ENCODE measurements around the gene IPPK.
"Not testable (repeated sequence)": the region's sequence is repeated elsewhere in the genome, so short reads cannot be mapped to it uniquely, and the experiment has no call there.

The IPPK gene

DNA sequence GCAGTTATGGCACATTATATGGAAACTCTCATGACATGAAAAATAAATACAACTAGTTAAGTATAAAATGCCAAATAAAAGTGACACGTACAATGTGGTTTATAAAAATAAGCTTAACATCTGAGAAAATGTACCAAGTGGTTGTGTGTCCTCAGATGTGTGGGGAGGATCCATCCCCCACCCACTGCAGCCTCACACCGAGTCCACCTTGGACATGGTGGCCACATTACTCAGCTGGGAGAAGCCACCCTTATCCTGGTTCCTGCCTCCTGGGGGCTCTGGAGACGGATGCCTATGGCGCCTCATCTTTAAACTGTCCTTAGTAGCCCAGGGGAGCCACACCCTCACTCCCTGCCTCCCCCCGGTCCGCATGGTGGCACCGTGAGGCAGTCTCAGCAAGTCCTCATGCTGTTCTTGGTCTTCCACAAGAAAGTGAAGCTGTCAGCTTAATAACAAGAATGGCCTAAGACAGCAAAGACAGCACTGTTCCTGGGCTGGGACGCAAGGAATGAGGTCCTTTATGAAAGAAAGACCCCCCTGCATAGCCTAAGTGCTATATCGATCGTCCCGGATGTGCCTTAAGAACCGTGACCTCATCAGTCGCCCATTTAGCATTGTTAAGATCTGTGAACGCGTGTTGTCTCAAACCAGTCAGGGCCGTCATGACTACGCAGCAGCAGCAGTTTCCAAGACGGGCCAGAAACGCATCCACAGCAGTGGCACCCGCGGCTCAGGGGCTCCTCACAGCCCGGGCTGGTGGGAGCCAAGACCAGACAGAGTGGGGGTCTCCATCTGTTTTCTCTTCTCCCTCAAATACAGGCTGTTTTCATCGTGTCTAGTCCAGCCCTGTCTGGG lies 56.4 kb downstream of the IPPK start:
- no peak for DNase-seq (ENCODE audit: low spot score)

DNA sequence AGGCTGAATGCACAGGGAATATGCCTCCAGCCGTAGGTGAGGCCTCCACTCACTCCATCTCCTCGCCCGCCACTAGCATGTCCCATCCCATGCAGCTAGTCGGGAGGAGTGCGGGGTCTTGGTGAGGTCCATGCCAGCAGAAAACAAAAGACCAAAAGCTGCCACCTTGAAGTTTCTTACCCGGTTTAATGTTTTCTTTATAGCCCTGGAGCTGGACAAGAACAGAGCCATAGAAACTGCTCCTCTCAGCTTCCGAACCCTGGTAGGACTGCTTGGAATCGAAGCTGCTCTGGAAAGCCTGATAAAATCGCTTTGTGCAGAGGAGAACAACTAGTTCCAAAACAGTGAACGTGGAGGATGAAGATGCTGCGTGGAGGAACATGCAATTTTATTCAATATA lies 57.1 kb downstream of the IPPK start:
- no peak for DNase-seq (ENCODE audit: low spot score)

DNA sequence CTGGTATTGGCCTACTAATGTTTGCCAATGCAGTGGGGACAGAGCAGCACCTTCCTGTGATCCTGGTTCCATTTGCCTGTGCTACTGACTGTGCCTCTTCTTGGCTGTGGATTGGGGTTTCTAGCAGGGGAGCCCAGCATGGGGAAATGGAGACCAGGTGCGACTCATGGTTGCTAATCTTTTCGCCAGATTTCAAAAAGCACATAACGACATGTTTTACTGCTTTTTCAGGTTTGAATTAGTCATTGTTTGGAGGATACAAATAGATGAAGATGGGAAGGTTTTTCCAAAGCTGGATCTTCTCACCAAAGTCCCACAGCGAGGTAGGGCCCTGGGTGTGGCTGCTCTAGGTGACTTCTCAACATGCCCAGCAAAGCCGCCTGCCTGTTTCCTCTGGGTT lies 57.6 kb downstream of the IPPK start:
- DNase-seq (ENCODE audit: low spot score) = no peak

DNA sequence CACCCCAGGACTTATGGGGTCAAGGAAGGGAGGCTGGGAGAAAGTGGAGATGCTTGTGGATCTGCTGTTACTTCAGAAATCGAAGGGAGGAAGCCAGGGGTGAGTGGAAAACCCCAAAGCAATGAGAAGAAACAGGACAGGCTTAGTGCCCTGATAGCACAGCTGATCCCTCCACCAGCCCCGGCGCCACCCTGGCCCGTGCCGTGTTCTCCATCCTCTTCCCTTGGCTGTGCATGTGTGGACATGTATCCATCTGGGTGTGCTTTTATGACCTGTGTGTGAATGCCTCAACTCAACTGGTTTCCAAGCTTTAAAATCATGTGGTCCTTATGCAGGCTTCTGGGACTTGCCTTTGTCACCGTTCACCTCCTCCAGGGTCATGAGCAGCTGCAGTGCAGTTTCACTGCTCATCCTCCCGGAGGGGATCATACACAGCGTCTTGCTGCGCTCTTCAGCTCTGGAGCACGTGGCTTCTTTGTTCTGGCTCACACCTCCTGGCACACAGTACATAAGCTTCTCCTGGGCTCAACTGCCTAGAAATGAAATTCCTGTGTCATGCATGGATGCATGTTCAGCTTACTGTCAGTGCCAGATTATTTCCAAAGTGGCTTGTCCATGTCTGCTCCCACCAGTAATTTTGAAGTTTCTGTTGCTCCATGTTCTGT lies 58.2 kb downstream of the IPPK start:
- DNase-seq (ENCODE audit: low spot score) = no peak

DNA sequence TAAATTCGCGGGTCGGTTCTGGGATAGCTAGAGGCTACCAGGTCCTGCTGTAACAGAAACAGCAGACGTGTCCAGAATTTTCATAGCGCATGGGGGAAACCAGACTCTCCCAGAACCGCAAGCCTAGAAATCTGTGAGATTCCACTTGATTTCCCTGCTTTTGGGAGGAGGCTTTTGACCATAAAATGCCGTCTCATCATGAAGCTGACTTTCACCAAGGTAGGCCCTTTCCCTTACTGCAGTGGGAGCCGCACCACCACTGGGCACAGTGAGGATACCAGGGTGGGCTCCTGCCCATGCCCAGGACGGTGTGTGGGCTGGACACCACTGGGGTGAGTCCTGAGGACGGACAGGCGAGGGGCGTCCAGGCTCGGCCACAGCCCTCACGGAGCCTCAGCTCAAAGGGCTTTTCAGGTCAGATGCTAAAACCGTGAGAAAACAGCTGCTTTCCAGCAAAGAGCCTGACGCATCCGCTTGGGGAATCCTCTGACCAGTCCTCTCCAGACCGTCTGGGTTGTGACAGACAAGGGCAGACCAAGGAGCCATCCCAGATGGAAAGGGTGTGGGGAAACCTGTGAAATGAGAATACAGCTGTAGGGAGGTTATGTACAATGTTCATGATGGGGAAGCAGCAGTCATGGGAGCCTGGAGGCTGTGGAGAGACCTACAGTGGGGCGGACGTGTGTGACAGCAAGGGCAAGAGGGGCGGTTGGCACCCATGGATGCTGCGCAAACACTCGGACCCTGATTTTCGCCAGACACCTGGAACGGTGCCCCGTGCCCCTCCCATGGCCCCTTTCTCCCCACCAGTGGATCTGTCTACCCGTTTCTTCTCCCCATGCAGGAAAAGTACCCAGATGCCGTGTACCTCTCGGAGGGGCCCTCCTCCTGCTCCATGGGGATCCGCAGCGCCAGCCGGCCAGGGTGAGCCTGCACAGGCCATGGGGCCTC lies 59.2 kb downstream of the IPPK start:
- DNase-seq (ENCODE audit: low spot score) = no peak

DNA sequence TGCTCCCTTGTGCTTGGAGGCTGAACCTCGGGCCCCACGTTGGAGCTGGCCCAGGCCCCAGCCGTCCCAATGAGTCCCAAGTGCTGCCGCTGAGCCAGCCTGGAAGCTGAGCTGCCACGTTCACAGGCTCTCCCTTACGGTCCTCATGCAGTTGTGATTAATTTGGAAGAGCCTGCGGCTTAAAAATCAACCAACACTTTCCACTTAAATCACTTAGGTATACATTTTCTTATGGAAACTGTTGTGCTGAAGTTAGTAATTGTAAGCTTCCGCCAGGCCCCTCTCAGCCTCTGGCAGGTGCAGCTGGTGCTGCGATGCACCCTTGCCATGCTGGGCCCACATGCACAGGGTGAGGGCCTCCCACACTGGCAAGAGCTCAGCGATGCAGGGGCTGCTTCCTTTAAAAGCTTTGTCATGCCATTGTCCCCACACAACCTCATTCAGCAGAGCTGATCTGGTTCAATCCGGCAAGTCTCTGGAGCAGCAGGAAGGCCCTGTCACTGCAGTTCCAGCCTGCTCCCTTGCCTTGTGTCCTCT lies 61.0 kb downstream of the IPPK start:
- DNase-seq (ENCODE audit: low spot score) = no peak

DNA sequence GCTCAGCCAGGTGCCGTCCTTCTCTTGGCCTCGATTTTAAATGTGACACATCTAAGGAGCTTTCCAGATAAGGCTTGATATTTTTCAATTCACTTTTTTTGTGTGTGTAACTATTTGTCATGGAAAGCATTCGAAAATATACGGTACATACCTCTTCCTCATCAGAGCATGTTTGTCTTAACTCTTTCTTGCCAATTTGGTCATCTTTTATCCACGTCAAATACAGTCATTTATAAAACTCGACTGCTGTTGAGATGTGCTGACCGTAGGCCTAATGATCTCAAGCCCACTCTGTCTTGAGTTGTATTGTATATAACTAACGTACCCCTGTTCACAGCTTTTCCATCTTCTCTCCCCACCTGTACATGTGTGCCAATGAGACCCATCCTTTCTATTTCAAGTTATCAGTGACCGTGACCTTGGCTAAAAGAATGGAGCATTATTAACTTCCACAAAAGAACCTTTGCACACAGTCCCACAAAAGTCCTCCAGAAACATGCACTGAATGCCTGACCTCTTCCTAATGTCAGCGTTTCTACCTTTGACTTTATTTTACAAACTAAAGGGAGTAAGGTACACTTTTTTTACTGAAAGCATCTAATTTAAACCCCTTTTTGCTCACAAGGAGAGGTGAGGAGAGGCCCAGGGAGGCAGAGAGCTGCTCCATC lies 61.6 kb downstream of the IPPK start:
- DNase-seq (ENCODE audit: low spot score) = no peak

DNA sequence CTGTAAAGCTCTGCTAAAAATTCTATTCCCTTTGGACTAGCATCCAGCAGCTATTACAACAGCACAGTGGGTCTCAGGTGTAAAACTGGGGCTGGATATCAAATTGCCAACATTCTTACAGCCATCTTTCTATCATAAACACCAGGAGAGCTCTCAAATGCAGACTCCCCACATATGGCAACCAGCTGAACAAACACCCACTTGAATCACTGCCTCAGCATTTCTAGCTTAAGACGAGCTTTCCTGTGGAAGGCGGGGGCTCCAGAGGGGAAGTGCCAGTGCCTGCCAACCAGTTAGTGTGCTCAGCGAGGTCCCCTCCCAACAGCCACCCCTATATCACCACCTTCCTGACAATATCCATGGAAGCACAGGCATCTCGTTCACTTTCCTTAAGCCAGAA lies 62.2 kb downstream of the IPPK start:
- DNase-seq (ENCODE audit: low spot score) = no peak

DNA sequence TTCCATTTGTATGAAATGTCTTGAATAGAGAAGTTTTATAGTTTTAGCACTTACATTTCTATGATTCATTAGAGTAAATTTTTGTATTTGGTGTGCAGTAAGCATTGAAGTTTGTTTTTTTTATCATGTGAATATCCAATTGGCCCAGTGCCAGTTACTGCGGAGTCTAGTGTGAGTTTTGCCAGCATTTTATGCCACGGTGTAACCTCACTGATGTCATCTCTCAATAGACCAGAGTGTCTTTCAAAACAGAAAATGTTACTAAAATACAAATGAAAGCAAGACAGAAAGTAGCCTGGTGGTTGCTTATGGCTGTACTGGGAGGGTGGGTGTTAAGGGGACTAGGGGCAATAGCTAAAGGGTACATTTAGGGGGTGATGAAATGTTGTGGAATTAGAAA lies 62.8 kb downstream of the IPPK start:
- no peak for DNase-seq (ENCODE audit: low spot score)

DNA sequence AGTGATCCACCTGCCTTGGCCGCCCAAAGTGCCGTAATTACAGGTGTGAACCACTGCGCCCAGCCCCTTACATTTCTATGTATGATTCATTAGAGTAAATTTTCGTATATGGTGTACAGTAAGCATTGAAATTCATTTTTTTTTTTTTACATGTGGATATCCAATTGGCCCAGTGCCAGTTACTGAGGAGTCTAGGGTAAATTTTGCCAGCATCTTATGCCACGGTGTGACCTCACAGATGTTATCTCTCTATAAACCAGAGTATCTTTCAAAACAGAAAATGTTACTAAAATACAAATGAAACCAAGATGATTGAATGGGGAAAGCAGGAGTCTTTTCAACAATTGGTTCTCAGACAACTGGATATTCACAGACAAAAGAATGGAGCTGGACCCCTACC lies 64.7 kb downstream of the IPPK start:
- DNase-seq (ENCODE audit: low spot score) = no peak

DNA sequence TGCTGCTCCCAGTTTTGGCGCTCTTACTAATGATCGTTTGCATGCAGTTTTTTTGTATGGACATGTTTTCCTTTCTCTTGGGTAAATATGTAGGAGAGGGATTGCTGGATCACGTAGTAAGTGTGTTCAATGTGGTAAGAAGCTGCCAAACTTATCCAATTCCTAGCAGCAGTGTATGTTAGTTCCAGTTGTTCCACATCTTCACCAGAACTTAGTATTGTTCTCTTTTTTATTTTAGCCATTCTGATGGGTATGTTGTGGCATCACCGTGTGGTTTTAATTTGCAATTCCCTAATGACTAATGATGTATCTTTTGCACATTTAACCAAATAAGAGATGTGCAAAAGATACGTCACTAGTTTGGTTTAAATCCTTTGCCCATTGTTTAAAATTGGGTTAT lies 65.9 kb downstream of the IPPK start:
- no peak for DNase-seq (ENCODE audit: low spot score)

DNA sequence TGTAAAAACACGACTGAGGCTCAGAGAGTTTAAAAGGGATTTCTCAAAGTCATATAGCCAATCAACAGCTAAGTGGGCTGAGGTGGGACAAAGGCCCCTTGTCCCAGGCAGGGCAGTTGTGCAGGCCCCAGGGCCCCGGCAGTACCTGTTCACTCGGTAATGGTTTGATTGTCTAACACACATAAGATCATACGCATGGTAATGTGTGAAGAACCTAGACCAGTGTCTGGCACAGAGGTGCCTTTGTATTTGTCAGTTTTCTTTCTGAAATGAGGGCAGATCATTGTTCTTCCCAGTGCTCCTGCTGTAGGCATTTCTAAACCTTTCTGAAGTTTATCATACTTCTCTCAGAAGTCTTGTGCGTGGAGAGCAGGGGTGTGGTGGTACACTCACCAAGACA lies 66.8 kb downstream of the IPPK start:
- no peak for DNase-seq (ENCODE audit: low spot score)

DNA sequence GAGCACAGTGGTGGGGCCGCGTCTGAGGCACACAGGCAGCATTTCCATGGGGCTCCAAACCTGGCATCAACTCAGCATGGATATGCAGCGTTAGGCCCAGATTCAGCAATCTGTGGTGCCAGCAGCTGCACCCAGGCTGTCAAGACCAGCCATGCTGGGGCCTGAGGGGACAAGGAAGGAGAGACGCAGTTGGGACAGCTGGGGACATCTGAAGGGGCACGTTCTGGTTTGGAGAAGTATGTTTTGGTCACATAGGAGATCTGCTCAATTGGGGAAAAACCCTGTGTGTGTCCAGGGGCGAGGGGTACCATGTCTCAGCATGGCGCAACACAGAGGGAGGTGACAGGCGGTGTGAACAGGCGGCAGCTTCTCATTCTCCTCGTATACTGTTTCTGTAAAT lies 67.5 kb downstream of the IPPK start:
- no peak for DNase-seq (ENCODE audit: low spot score)

DNA sequence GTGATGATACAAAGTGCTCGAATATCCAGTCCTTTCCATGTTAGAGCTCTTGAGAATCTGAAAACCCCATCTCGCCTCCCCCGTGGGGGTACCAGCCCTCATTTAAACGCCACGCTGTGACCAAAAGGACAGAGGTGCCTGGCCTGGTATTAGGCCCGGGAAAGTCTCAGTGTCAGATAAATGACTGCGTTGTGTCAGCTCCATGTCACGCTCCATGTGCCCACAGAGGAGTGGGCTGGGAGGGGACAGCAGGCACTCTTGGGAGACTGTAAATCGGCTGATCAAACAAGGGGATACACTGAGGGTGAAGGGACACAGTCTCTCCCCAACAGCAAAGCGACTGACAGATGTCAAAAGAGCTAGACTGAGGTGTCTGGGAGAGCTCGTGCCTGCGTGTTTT lies 68.5 kb downstream of the IPPK start:
- DNase-seq (ENCODE audit: low spot score) = no peak

DNA sequence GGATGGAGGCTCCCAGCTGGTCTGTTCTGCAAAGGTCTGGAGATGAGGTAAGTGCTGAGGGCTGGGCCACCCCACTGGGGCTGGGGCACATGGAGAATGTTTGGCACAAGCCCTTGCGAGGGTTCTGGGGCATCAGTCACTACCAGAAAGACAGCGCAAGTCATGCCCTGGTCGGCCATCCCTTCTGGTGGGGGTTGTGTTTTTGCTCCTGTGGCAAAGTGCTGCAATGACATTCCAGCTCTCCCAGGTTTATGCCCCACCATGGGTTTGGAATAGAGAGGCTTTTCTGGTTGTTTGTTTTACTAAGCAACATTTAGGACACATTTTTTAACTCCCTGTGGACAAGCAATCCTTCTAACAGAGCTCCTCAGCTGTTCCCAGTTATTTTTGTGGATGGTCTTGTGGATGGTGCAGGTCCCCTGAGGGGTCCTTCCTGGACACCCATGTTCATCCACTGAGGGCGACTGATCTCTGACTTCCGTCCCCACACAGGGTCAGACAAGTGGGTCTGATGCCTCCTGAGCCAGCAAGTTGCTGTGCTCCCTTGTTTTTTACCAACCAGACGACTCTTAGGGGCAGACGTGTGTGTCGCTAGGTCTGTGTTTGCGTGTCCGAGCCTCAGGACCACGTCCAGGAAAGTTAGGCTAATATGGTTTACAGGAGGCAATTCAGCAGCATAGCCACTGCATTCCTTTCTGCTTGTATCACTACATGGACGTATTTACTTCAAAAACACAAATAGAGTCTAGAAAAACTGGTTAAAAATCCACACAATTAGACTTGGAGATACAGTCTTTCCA lies 69.3 kb downstream of the IPPK start:
- DNase-seq (ENCODE audit: low spot score) = no peak

DNA sequence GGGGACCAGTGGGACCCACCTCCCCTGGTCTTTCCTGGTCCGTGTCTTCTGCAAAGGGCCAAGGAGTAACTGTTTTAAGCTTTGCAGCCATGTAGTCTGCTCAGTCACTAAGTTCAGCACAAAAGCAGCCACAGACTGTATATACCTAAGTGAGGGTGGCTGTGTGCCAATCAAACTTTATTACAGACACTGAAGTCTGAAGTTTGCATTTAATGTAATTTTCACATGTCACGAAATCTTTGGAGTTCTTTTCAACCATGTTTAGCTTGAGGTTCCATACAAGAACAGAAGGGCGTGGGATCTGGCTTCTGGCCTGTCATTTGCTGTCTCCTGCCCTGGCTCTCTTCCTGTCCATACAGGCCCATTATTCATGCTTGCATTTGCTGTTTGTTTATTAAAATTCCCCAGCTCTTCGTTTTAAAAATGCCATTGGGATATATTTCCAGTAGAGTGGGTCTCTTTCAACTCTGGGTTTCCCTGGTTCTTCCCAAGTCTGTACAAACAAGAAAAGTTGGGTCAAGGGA lies 69.9 kb downstream of the IPPK start:
- DNase-seq (ENCODE audit: low spot score) = no peak

DNA sequence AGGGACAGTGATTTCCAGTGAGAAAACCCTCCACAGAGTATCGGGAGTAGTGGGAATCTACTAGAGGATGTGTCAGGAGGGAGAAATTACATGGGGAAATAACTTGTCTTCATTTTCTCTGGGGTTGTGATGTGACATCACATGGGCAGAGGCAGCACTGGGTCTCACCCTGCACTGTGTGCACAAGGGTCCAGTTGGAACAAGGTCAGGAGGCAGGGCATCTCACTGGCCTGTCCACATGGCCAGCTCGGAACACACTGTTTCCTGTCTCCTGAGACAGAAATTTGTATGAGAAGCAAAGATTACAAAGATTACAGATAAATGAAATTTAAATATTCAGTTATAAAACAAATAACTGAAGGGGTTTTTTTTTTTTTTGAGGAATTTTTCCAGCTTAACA lies 71.5 kb downstream of the IPPK start:
- DNase-seq (ENCODE audit: low spot score) = no peak

DNA sequence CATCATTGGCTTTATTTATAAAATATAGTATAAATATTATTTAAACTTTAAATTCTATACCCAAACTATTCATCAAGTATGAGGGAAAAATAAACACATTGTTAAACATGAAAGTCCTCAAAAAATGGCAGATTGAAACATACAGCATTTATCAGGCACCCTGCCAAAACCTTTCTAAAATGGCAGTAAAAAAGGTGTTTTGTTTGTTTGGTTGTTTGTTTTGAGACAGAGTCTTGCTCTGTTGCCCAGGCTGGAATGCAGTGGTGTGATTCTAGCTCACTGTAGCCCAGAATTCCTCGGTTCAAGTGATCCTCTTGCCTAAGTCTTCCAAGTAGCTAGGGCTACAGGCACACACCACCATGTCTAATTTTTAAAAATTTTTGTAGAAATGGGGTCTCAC lies 74.0 kb downstream of the IPPK start:
- no peak for DNase-seq (ENCODE audit: low spot score)

DNA sequence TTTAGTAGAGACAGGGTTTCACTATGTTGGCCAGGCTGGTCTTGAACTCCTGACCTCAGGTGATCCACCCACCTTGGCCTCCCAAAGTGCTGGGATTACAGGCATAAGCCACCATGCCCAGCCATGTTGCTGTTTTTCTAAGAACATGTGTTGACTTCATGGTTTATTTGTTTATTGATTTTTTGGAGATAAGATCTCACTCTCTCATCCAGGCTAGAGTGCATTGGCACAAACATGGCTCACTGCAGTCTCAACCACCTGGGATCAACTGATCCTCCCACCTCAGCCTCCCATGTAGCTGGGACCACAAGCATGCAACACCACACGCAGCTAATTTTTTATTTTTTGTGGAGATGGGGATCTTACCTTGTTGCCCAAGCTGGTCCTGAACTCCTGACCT lies 74.9 kb downstream of the IPPK start:
- DNase-seq (ENCODE audit: low spot score) = not testable (repeated sequence)

DNA sequence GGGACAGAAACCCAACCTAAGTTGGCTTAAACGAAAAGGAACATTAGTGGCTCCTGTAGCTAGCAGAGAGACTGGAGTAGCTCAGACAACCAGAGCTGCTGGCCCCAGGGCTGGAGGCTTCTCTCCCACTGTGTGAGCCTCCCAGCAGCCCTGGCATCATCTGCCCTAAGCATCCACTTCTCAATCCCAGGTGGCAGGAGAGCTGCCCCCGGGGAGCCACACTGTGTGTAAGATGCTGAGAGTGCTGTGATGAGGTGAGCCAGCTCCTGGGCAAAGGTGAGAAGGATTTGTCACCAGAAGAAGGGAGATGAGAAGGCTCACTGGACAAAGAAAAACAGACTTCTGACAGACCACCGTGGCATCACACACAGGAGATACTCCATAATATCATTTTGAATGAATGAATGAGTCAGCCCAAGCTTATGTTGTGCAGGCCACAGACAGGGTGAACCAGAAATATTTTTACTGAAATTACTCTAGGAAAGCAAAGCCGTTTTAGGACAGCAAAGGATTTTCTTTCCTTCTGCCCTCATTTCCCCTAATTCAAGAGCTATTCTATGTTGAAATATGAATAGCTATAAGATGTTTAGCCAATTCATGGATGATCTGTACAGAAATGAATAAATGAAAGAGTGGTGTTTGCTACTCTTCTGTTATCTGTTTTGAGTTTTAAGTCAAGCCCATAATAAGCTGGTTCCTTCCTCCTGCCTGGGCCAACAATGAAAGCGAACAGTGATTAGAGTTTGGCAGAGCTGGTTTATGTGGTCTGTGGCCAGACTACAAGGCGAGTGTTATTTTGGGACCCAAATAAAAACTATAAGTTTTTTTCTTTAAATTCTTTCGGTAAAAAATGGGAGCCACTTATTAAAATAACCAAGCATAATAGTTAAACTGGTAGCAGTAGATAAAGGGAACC lies 76.7 kb downstream of the IPPK start:
- DNase-seq (ENCODE audit: low spot score) = no peak

Measured in kidney capillary endothelial cell (primary cell).